GM21526 (cell line): ENCODE data around the gene SERINC2.

Experiments used
- ATAC-seq: cut with Tn5 transposase; IDR thresholded peaks from one replicate; pipeline ENCODE4 v1.9.1; 2021; ENCODE audit warnings: moderate library complexity; ENCODE audit not compliant: unreplicated experiment, low FRiP score

Gene SERINC2

GRCh38 chr1:31410871-31411270 lies 2.1 kb upstream of the SERINC2 start:
- ATAC-seq, result no peak

GRCh38 chr1:31412205-31412604 lies 808 bp upstream of the SERINC2 start:
- ATAC-seq, result no peak

- no peak for ATAC-seq
Measured at GRCh38 chr1:31413405-31414001, 490 bp downstream of the SERINC2 start.

GRCh38 chr1:31414980-31415370 lies 2.0 kb downstream of the SERINC2 start:
- ATAC-seq, result no peak

GRCh38 chr1:31415658-31416057 lies 2.6 kb downstream of the SERINC2 start:
- no peak for ATAC-seq

GRCh38 chr1:31416101-31416736 lies 3.2 kb downstream of the SERINC2 start:
- ATAC-seq, result no peak

GRCh38 chr1:31417148-31417547 lies 4.1 kb downstream of the SERINC2 start:
- no peak for ATAC-seq

- ATAC-seq, result no peak
Measured at GRCh38 chr1:31418626-31419323, 5.8 kb downstream of the SERINC2 start.

- no peak for ATAC-seq
Measured at GRCh38 chr1:31420716-31421115, 7.7 kb downstream of the SERINC2 start.

- ATAC-seq, result no peak
Measured at GRCh38 chr1:31421371-31422040, 8.5 kb downstream of the SERINC2 start.

- ATAC-seq, result no peak
Measured at GRCh38 chr1:31422505-31423319, 9.7 kb downstream of the SERINC2 start.

GRCh38 chr1:31423418-31423947 lies 10.5 kb downstream of the SERINC2 start:
- peak; percentile 71 for ATAC-seq

GRCh38 chr1:31424568-31424967 lies 11.6 kb downstream of the SERINC2 start:
- ATAC-seq, result no peak

GRCh38 chr1:31425301-31426081 lies 12.5 kb downstream of the SERINC2 start:
- no peak for ATAC-seq

- ATAC-seq, result no peak
Measured at GRCh38 chr1:31426249-31426922, 13.4 kb downstream of the SERINC2 start.

- no peak for ATAC-seq
Measured at GRCh38 chr1:31427322-31427721, 14.3 kb downstream of the SERINC2 start.

GRCh38 chr1:31428436-31429221 lies 15.6 kb downstream of the SERINC2 start:
- no peak for ATAC-seq

- ATAC-seq, result no peak
Measured at GRCh38 chr1:31429583-31429982, 16.6 kb downstream of the SERINC2 start.
